Measurements from ENCODE around the gene PIM1. TPM values are rescaled to one million over a fixed set of nuclear protein-coding genes. Genes with fewer than 3 reads are reported as not detected.
A peak's percentile ranks its signal among the peaks of the same experiment; 100 is the strongest.

PIM1 gene
- total and polyA plus RNA-seq, 9 of the 15 experiments (the other 6 are each of a cell fraction or from before 2014, with no cell fraction given): 19.0 to 789 (median 212) TPM

- no peak for TF ChIP-seq MED1 (CRISPR knock-in tag; IDR thresholded peaks at IDR 0.05; ENCODE audit: borderline replicate concordance)
- no peak for TF ChIP-seq STAG1 (CRISPR knock-in tag; IDR thresholded peaks at IDR 0.05; ENCODE audit: borderline replicate concordance)
- TF ChIP-seq MLLT1 (IDR thresholded peaks at IDR 0.05): no peak
- TF ChIP-seq ARID2 (IDR thresholded peaks at IDR 0.05): no peak
- peak; percentile 24; the same call in 1 of the 2 replicates for TF ChIP-seq ZNF589 (CRISPR knock-in tag; IDR thresholded peaks at IDR 0.05; ENCODE audit: low read depth)
- no peak for TF ChIP-seq RBFOX2 (IDR thresholded peaks at IDR 0.05; ENCODE audit: low read depth, low read length)
- no peak for TF ChIP-seq TCF7L2 (IDR thresholded peaks at IDR 0.05; ENCODE audit: low read depth, low read length)
- TF ChIP-seq ATF6 (CRISPR knock-in tag; IDR thresholded peaks at IDR 0.05): no peak; the same call in 1 of the 2 replicates
- TF ChIP-seq THRB (CRISPR knock-in tag; conservative IDR thresholded peaks at IDR 0.05): no peak
- 0 out of 2 replicates have a peak, but pooled peaks have one; percentile 2 for TF ChIP-seq JUNB (CRISPR knock-in tag; conservative IDR thresholded peaks at IDR 0.05)
- TF ChIP-seq ZNF77 (CRISPR knock-in tag; IDR thresholded peaks at IDR 0.05): no peak
- TF ChIP-seq E2F5 (CRISPR knock-in tag; IDR thresholded peaks at IDR 0.05): no peak
- TF ChIP-seq ZNF197 (CRISPR knock-in tag; IDR thresholded peaks at IDR 0.05; ENCODE audit: low read depth): no peak
- no peak for TF ChIP-seq RBM17 (IDR thresholded peaks at IDR 0.05; ENCODE audit: borderline replicate concordance, low read depth, low read length)
- TF ChIP-seq CXXC5 (CRISPR knock-in tag; IDR thresholded peaks at IDR 0.05): no peak
- TF ChIP-seq GTF3C2 (IDR thresholded peaks at IDR 0.05; ENCODE audit: borderline replicate concordance, extremely low read depth, insufficient read length): no peak
These were observed 999 bp upstream of the PIM1 start (continued) for GRCh38 chr6:37168811-37169495.
